Neuronal stem cell (in vitro differentiated cells): ENCODE data around the gene CFAP251. TPM values are rescaled to one million over a fixed set of nuclear protein-coding genes. Genes with fewer than 3 reads are reported as not detected.

Source experiments
- DNase-seq: peaks from one replicate; pipeline ENCODE4 v3.0.0-alpha.2; 2013; ENCODE audit warnings: low spot score
- H2AFZ ChIP-seq: one replicate; pipeline ENCODE4 v1.6.1; 2013; ENCODE audit warnings: mild to moderate bottlenecking, low read length, inconsistent platforms
- H2AK5ac ChIP-seq: 2 replicates; pipeline ENCODE4 v1.6.1; 2013; ENCODE audit warnings: low read depth, mild to moderate bottlenecking, inconsistent platforms, low read length, moderate library complexity, mixed read lengths
- H2BK120ac ChIP-seq: 2 replicates; pipeline ENCODE4 v1.6.1; 2013; ENCODE audit warnings: low read depth, mild to moderate bottlenecking, inconsistent platforms, low read length, moderate library complexity, mixed read lengths
- H2BK12ac ChIP-seq: one replicate; pipeline ENCODE4 v1.6.1; 2013; ENCODE audit warnings: low read length, inconsistent platforms
- H2BK15ac ChIP-seq: 2 replicates; pipeline ENCODE4 v1.6.1; 2013; ENCODE audit warnings: mild to moderate bottlenecking, low read length, inconsistent platforms, mixed read lengths
- H2BK5ac ChIP-seq: one replicate; pipeline ENCODE4 v1.6.1; 2013; ENCODE audit warnings: inconsistent platforms, mild to moderate bottlenecking, low read length, moderate library complexity
- H3K14ac ChIP-seq: one replicate; pipeline ENCODE4 v1.6.1; 2013; ENCODE audit warnings: low read length, inconsistent platforms
- H3K18ac ChIP-seq: 2 replicates; pipeline ENCODE4 v1.6.1; 2013; ENCODE audit warnings: low read length, inconsistent platforms
- H3K23ac ChIP-seq: 2 replicates; pipeline ENCODE4 v1.6.1; 2013; ENCODE audit warnings: low read depth, mild to moderate bottlenecking, mixed read lengths, low read length, inconsistent platforms; ENCODE audit not compliant: poor library complexity
- H3K27ac ChIP-seq: replicated peaks from 3 replicates; pipeline ENCODE4 v1.5.1; 2013; ENCODE audit warnings: low read length, inconsistent platforms
- H3K27me3 ChIP-seq, 3 experiments: 2 replicates each; pipeline ENCODE4 v1.6.1; 2013; ENCODE audit warnings: low read length in 3 of 3, mild to moderate bottlenecking in 2 of 3, inconsistent platforms in 1 of 3, low read depth in 1 of 3, mixed read lengths in 1 of 3, moderate library complexity in 1 of 3; ENCODE audit not compliant: control insufficient read depth in 3 of 3, insufficient read depth in 3 of 3
- H3K36me3 ChIP-seq, 2 donors: replicated peaks in 1 of 2; 2 replicates each; pipeline ENCODE4 v1.6.1; 2013; ENCODE audit warnings: low read length in 2 of 2; ENCODE audit not compliant: control insufficient read depth in 2 of 2, insufficient read depth in 2 of 2
- H3K4ac ChIP-seq: 2 replicates; pipeline ENCODE4 v1.6.1; 2013; ENCODE audit warnings: inconsistent platforms, mild to moderate bottlenecking, low read length, moderate library complexity
- H3K4me1 ChIP-seq, 2 donors: 1 replicate in 1 of 2; 2 replicates in 1 of 2; pipeline ENCODE4 v1.6.1; 2013; ENCODE audit warnings: low read length in 2 of 2, low read depth in 1 of 2; ENCODE audit not compliant: control insufficient read depth in 2 of 2, insufficient read depth in 1 of 2
- H3K4me2 ChIP-seq: one replicate; pipeline ENCODE4 v1.6.1; 2013; ENCODE audit warnings: mild to moderate bottlenecking, low read length, inconsistent platforms; ENCODE audit not compliant: insufficient read depth, poor library complexity, severe bottlenecking
- H3K4me3 ChIP-seq, 2 donors: 2 replicates each; pipeline ENCODE4 v1.5.1; 2013; ENCODE audit warnings: low read length in 2 of 2, mild to moderate bottlenecking in 2 of 2, inconsistent platforms in 1 of 2, moderate library complexity in 1 of 2
- H3K79me1 ChIP-seq: one replicate; pipeline ENCODE4 v1.6.1; 2013; ENCODE audit warnings: low read depth, mild to moderate bottlenecking, inconsistent platforms, low read length, moderate library complexity
- H3K9ac ChIP-seq: one replicate; pipeline ENCODE4 v1.6.1; 2013; ENCODE audit warnings: mild to moderate bottlenecking, low read depth, low read length, inconsistent platforms; ENCODE audit not compliant: poor library complexity
- H3K9me3 ChIP-seq, 2 donors: replicated peaks in 1 of 2; 2 replicates each; pipeline versions ENCODE3 to v1.6.1; 2013; ENCODE audit warnings: low read length in 2 of 2, mild to moderate bottlenecking in 2 of 2, inconsistent platforms in 1 of 2, low read depth in 1 of 2, mixed read lengths in 1 of 2, moderate library complexity in 1 of 2; ENCODE audit not compliant: control insufficient read depth in 2 of 2, insufficient read depth in 1 of 2
- H4K8ac ChIP-seq: one replicate; pipeline ENCODE4 v1.6.1; 2013; ENCODE audit warnings: low read depth, mild to moderate bottlenecking, inconsistent platforms, low read length, moderate library complexity
- H4K91ac ChIP-seq: one replicate; pipeline ENCODE4 v1.6.1; 2013; ENCODE audit warnings: low read length, low read depth, mild to moderate bottlenecking, inconsistent platforms; ENCODE audit not compliant: poor library complexity
- WGBS, 2 donors: extraction: QIAGEN DNeasy Blood & Tissue Kit; methylation state at CpG; one replicate each; pipeline ENCODE4 v1.1.7; 2013; ENCODE audit warnings: missing lambda C conversion rate in 2 of 2, mixed read lengths in 1 of 2; ENCODE audit not compliant: insufficient read length in 2 of 2, insufficient replicate concordance in 1 of 2; ENCODE audit errors: extremely low coverage in 2 of 2; 5-methylcytosine and 5-hydroxymethylcytosine counted together
- small RNA-seq: library from polyadenylated mRNA; stranded (forward); fragments of <200 nt; extraction: miRNeasy Mini kit (QIAGEN cat#:217004); gene quantifications from one replicate; pipeline ENCODE3, GENCODE V24; 2013; ENCODE audit not compliant: insufficient read depth

CFAP251 gene

DNA sequence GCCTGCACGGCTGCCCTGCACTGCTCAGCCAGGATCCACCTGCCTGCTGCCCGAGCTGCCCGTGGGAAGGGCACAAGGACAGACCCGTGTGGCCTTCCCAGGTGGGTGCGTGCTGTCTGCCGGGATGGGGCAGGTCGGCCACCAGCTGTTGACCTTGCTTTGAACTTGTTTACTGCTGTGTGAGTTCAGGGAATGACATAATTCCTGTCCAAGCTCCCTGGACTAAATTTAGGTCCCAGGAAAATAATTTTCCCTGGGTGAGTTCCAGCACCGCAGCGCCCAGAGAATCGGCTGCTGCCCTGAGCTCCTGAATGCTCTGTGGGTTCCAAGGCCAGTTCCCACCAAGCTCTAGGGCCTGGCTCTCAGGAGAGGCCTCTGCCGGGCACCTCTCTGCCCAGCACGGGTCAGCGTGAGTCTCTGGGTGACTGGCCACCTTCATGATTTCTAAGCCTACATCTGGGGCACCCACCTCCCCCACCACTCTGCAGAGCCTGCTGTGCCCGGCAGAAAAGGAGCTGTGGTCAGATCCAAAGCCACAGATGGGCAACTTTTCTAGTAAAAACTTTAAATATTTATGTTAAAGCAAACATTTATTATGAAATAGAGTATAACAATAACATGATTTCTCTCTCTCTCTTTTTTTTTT lies 133.0 kb downstream of the CFAP251 start:
- H3K27ac ChIP-seq = no peak overlapping the region
- H4K8ac ChIP-seq = no peak overlapping the region
- H2BK15ac ChIP-seq = no peak overlapping the region
- H3K4ac ChIP-seq = no peak overlapping the region
- no peak overlapping the region for H2AK5ac ChIP-seq
- H2AFZ ChIP-seq = no peak overlapping the region
- H2BK5ac ChIP-seq = no peak overlapping the region
- no peak for DNase-seq
- H3K79me1 ChIP-seq = no peaks in the 10 kb centered on the region
- WGBS, 2 donors = no CpG with 5 or more reads among the region's 14 CpGs
- no peak overlapping the region for H4K91ac ChIP-seq
- H2BK12ac ChIP-seq = no peak overlapping the region
- peaks cover 32 to 69% of the 10 kb centered on the region in 2 donors for H3K36me3 ChIP-seq
- H3K4me1 ChIP-seq = no peaks in the 10 kb centered on the region
- H3K27me3 ChIP-seq = no peaks in the 10 kb centered on the region
- no peak overlapping the region for H3K23ac ChIP-seq
- H3K9ac ChIP-seq = no peak overlapping the region
- no peaks in the 10 kb centered on the region for H3K9me3 ChIP-seq
- no peak overlapping the region for H2BK120ac ChIP-seq
- no peak overlapping the region for H3K4me2 ChIP-seq
- no peak overlapping the region for H3K18ac ChIP-seq
- no peak overlapping the region for H3K14ac ChIP-seq
- no peak overlapping the region for H3K4me3 ChIP-seq

DNA sequence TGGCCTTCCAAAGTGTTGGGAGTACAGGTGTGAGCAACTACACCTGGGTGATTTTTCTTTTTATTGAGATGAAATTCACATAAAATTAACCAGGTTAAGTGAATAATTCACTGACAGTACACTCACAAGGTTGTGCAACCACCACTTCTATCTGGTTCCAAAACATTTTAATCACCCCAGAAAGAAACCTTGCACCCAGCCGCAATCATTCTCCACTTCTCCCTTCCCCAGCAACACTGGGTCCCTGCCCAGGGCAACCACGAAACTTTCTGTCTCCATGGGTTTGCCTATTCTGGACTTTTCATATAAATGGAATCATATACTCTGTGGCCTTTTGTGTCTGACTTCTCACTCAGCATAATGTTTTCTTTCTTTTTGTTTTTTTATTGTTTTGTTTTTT lies 133.9 kb downstream of the CFAP251 start:
- Histone ChIP-seq H2AK5ac (no peak overlapping the region), H3K4me3 (no peak overlapping the region), H2BK120ac (no peak overlapping the region), H3K9me3 (no peaks in the 10 kb centered on the region), H3K36me3 (peaks cover 39 to 71% of the 10 kb centered on the region in 2 donors), H3K9ac (no peak overlapping the region), H2BK5ac (no peak overlapping the region), H3K14ac (no peak overlapping the region), H4K91ac (no peak overlapping the region), H3K27ac (no peak overlapping the region), H2AFZ (no peak overlapping the region), H3K23ac (no peak overlapping the region), H2BK15ac (no peak overlapping the region), H3K79me1 (peaks cover 2% of the 10 kb centered on the region), H4K8ac (no peak overlapping the region), H3K4me2 (no peak overlapping the region), H3K4ac (no peak overlapping the region), H3K18ac (no peak overlapping the region), H2BK12ac (no peak overlapping the region), H3K4me1 (no peaks in the 10 kb centered on the region), H3K27me3 (no peaks in the 10 kb centered on the region)
- WGBS, 2 donors = no CpG with 5 or more reads among the region's 2 CpGs
- no peak for DNase-seq

Small RNAs within 50 kb of the gene (small RNA-seq; reads per million reads assigned to genes)
- not detected for gene AC069503.3
- gene RF00017 = not detected
- gene RNU7-170P = not detected
